HTERT RPE-1 (cell line): ENCODE results near the gene ODF4.

Experiments used
- in situ Hi-C: fragments of 300-500 bp; cut with MboI; formaldehyde crosslinking; loops from 4 replicates; pipeline ENCODE4 v1.14.3; 2020; ENCODE audit warnings: low sequenced_read_pairs

The ODF4 gene

GRCh38 chr17:8339540-8339939 is at the start of gene ODF4:
TSS of gene ODF4 (plus strand) at chr17:8339840. CDS start at chr17:8340052, 212 bp downstream.
- in situ Hi-C loops = no loop called here

- in situ Hi-C loops = no loop called here
Measured at GRCh38 chr17:8290043-8290442, 49.6 kb upstream of the ODF4 start.

- in situ Hi-C loops = no loop called here
Measured at GRCh38 chr17:8292639-8293395, 46.8 kb upstream of the ODF4 start.

GRCh38 chr17:8294361-8294760 is 45.3 kb upstream of the ODF4 start:
- in situ Hi-C loops = no loop called here

GRCh38 chr17:8294814-8295316 is 44.8 kb upstream of the ODF4 start:
- in situ Hi-C loops = no loop called here

- in situ Hi-C loops = no loop called here
Measured at GRCh38 chr17:8300226-8300625, 39.4 kb upstream of the ODF4 start.

GRCh38 chr17:8300627-8301242 is 38.9 kb upstream of the ODF4 start:
- in situ Hi-C loops = no loop called here

- in situ Hi-C loops = no loop called here
Measured at GRCh38 chr17:8310601-8311123, 29.0 kb upstream of the ODF4 start.

- in situ Hi-C loops = no loop called here
Measured at GRCh38 chr17:8311131-8311790, 28.4 kb upstream of the ODF4 start.

- in situ Hi-C loops = no loop called here
Measured at GRCh38 chr17:8312251-8312650, 27.4 kb upstream of the ODF4 start.

GRCh38 chr17:8312726-8313600 is 26.7 kb upstream of the ODF4 start:
- in situ Hi-C loops = no loop called here

- in situ Hi-C loops = no loop called here
Measured at GRCh38 chr17:8314797-8315763, 24.6 kb upstream of the ODF4 start.

- in situ Hi-C loops = no loop called here
Measured at GRCh38 chr17:8315764-8316217, 23.8 kb upstream of the ODF4 start.

- in situ Hi-C loops = no loop called here
Measured at GRCh38 chr17:8318010-8318935, 21.4 kb upstream of the ODF4 start.

GRCh38 chr17:8320262-8320661 is 19.4 kb upstream of the ODF4 start:
- in situ Hi-C loops = no loop called here

GRCh38 chr17:8320990-8321389 is 18.6 kb upstream of the ODF4 start:
- in situ Hi-C loops = no loop called here

GRCh38 chr17:8322061-8322460 is 17.6 kb upstream of the ODF4 start:
- in situ Hi-C loops = no loop called here

- in situ Hi-C loops = no loop called here
Measured at GRCh38 chr17:8324132-8324531, 15.5 kb upstream of the ODF4 start.
